HEK293 (cell line): ENCODE data around the gene COG3.

Experiments
- IKZF3 ChIP-seq: fragments of 450-650 bp; IDR thresholded peaks from 2 replicates; pipeline ENCODE4 v1.5.0; 2018; ENCODE audit warnings: missing biosample characterization, mild to moderate bottlenecking, missing genetic modification characterization, moderate library complexity
- KLF16 ChIP-seq: fragments of 450-650 bp; formaldehyde crosslinking; IDR thresholded peaks from 2 replicates; pipeline ENCODE4 v1.5.1; 2017; ENCODE audit warnings: missing biosample characterization, missing genetic modification characterization
- SCRT2 ChIP-seq: fragments of 450-650 bp; formaldehyde crosslinking; IDR thresholded peaks from 2 replicates; pipeline ENCODE4 v1.5.1; 2016; ENCODE audit warnings: missing biosample characterization, missing genetic modification characterization
- YY1 ChIP-seq: fragments of 450-650 bp; formaldehyde crosslinking; IDR thresholded peaks from 2 replicates; pipeline ENCODE4 v1.5.1; 2018; ENCODE audit warnings: missing biosample characterization, missing genetic modification characterization
- ZBTB7A ChIP-seq: fragments of 450-650 bp; formaldehyde crosslinking; IDR thresholded peaks from 2 replicates; pipeline ENCODE4 v1.5.1; 2016; ENCODE audit warnings: low read depth, missing biosample characterization, missing genetic modification characterization
- ZFP37 ChIP-seq: fragments of 450-650 bp; formaldehyde crosslinking; IDR thresholded peaks from 2 replicates; pipeline ENCODE4 v1.5.1; 2016; ENCODE audit warnings: missing biosample characterization, missing genetic modification characterization
- ZNF561 ChIP-seq: fragments of 450-650 bp; IDR thresholded peaks from 2 replicates; pipeline ENCODE4 v1.5.1; 2018; ENCODE audit warnings: missing biosample characterization, missing genetic modification characterization, borderline replicate concordance
- ZNF626 ChIP-seq: fragments of 450-650 bp; sonication (Bioruptor Pico); formaldehyde crosslinking; IDR thresholded peaks from 2 replicates; pipeline ENCODE4 v1.5.1; 2018; ENCODE audit warnings: missing biosample characterization, missing genetic modification characterization, inconsistent platforms
- ZNF830 ChIP-seq: fragments of 450-650 bp; IDR thresholded peaks from 2 replicates; pipeline ENCODE4 v1.5.0; 2018; ENCODE audit warnings: missing biosample characterization, missing genetic modification characterization, low read depth, mild to moderate bottlenecking, moderate library complexity
- TF ChIP-seq, protein P1 (sequence below): fragments of 450-650 bp; formaldehyde crosslinking; IDR thresholded peaks from 2 replicates; pipeline ENCODE4 v1.5.1; 2016; ENCODE audit warnings: missing biosample characterization, missing genetic modification characterization
- TF ChIP-seq, protein P2 (sequence below): fragments of 450-650 bp; formaldehyde crosslinking; IDR thresholded peaks from 2 replicates; pipeline ENCODE4 v1.5.1; 2016; ENCODE audit warnings: missing biosample characterization, missing genetic modification characterization

DNA sequence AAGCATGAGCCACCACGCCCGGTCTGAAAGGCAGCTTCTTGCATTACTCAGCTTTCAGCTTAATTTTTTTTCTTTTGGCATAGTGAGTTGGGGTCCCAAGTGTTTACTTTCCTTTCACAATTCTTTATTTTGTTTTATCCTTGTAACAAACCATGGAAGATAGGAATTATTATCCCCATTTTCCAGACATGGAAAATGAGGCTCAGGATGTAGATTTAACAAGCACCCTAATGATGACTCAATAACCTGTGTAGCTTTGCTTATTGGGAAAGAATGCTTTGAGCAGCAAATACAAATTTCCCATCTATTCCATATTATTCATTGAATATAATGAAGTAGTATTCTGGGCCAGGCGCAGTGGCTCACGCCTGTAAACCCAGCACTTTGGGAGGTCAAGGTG, 13.5 kb upstream of the COG3 start:
- TF ChIP-seq ZBTB7A = no peak
- TF ChIP-seq, protein P1, sequence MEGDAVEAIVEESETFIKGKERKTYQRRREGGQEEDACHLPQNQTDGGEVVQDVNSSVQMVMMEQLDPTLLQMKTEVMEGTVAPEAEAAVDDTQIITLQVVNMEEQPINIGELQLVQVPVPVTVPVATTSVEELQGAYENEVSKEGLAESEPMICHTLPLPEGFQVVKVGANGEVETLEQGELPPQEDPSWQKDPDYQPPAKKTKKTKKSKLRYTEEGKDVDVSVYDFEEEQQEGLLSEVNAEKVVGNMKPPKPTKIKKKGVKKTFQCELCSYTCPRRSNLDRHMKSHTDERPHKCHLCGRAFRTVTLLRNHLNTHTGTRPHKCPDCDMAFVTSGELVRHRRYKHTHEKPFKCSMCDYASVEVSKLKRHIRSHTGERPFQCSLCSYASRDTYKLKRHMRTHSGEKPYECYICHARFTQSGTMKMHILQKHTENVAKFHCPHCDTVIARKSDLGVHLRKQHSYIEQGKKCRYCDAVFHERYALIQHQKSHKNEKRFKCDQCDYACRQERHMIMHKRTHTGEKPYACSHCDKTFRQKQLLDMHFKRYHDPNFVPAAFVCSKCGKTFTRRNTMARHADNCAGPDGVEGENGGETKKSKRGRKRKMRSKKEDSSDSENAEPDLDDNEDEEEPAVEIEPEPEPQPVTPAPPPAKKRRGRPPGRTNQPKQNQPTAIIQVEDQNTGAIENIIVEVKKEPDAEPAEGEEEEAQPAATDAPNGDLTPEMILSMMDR (tag by site-specific recombination) = no peak
- TF ChIP-seq IKZF3 (tag by site-specific recombination) = no peak
- TF ChIP-seq SCRT2 (tag by site-specific recombination) = no peak
- TF ChIP-seq, protein P2, sequence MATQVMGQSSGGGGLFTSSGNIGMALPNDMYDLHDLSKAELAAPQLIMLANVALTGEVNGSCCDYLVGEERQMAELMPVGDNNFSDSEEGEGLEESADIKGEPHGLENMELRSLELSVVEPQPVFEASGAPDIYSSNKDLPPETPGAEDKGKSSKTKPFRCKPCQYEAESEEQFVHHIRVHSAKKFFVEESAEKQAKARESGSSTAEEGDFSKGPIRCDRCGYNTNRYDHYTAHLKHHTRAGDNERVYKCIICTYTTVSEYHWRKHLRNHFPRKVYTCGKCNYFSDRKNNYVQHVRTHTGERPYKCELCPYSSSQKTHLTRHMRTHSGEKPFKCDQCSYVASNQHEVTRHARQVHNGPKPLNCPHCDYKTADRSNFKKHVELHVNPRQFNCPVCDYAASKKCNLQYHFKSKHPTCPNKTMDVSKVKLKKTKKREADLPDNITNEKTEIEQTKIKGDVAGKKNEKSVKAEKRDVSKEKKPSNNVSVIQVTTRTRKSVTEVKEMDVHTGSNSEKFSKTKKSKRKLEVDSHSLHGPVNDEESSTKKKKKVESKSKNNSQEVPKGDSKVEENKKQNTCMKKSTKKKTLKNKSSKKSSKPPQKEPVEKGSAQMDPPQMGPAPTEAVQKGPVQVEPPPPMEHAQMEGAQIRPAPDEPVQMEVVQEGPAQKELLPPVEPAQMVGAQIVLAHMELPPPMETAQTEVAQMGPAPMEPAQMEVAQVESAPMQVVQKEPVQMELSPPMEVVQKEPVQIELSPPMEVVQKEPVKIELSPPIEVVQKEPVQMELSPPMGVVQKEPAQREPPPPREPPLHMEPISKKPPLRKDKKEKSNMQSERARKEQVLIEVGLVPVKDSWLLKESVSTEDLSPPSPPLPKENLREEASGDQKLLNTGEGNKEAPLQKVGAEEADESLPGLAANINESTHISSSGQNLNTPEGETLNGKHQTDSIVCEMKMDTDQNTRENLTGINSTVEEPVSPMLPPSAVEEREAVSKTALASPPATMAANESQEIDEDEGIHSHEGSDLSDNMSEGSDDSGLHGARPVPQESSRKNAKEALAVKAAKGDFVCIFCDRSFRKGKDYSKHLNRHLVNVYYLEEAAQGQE (tag by site-specific recombination) = no peak
- no peak for TF ChIP-seq ZFP37 (tag by site-specific recombination)
- no peak for TF ChIP-seq ZNF626 (tag by site-specific recombination)
- TF ChIP-seq KLF16 = no peak
- no peak for TF ChIP-seq ZNF561
- TF ChIP-seq YY1 (tag by site-specific recombination) = no peak
- no peak for TF ChIP-seq ZNF830 (tag by site-specific recombination)
